GM23338 (cell line): ENCODE data around the gene COL8A2.

Source experiments
- CREB1 ChIP-seq: fragments of 250-450 bp; sonication (Bioruptor Pico); IDR thresholded peaks from 2 replicates; pipeline ENCODE4 v1.5.0; 2020; ENCODE audit warnings: low read depth, mild to moderate bottlenecking, moderate library complexity
- EZH2 ChIP-seq: fragments of 200-600 bp; sonication (generic); IDR thresholded peaks from one replicate; pipeline ENCODE4 v1.8.0; 2017; ENCODE audit warnings: antibody characterized with exemption, mild to moderate bottlenecking, low read depth; ENCODE audit not compliant: unreplicated experiment
- EZH2phosphoT487 ChIP-seq: fragments of 200-600 bp; sonication (generic); IDR thresholded peaks from one replicate; pipeline ENCODE4 v1.8.1; 2018; ENCODE audit warnings: antibody characterized with exemption; ENCODE audit not compliant: unreplicated experiment
- JUNB ChIP-seq: IDR thresholded peaks from one replicate; pipeline ENCODE4 v1.6.1; 2016; ENCODE audit warnings: antibody characterized with exemption; ENCODE audit not compliant: unreplicated experiment
- POLR2AphosphoS5 ChIP-seq: IDR thresholded peaks from 2 replicates; pipeline ENCODE4 v1.6.1; 2016; ENCODE audit warnings: antibody characterized with exemption, low read depth
- REST ChIP-seq: IDR thresholded peaks from one replicate; pipeline ENCODE4 v1.6.1; 2018; ENCODE audit warnings: antibody characterized with exemption; ENCODE audit not compliant: unreplicated experiment
- ZNF462 ChIP-seq: fragments of 250-450 bp; sonication (Bioruptor Pico); IDR thresholded peaks from 2 replicates; pipeline ENCODE4 v1.5.0; 2020; ENCODE audit warnings: mild to moderate bottlenecking, moderate library complexity
- TF ChIP-seq, protein P1 (sequence below), 2 experiments: fragments of 200-600 bp in 1 of 2; sonication (generic) in 1 of 2; conservative IDR thresholded peaks; 2 replicates each; pipeline versions ENCODE4 v1.5.1 to v1.6.1; 2016 to 2017; ENCODE audit warnings: antibody characterized with exemption in 2 of 2, low read depth in 2 of 2, mild to moderate bottlenecking in 2 of 2, moderate library complexity in 1 of 2

GRCh38 chr1:36076979-36077573 lies 47.9 kb downstream of the COL8A2 start:
- TF ChIP-seq, protein P1, sequence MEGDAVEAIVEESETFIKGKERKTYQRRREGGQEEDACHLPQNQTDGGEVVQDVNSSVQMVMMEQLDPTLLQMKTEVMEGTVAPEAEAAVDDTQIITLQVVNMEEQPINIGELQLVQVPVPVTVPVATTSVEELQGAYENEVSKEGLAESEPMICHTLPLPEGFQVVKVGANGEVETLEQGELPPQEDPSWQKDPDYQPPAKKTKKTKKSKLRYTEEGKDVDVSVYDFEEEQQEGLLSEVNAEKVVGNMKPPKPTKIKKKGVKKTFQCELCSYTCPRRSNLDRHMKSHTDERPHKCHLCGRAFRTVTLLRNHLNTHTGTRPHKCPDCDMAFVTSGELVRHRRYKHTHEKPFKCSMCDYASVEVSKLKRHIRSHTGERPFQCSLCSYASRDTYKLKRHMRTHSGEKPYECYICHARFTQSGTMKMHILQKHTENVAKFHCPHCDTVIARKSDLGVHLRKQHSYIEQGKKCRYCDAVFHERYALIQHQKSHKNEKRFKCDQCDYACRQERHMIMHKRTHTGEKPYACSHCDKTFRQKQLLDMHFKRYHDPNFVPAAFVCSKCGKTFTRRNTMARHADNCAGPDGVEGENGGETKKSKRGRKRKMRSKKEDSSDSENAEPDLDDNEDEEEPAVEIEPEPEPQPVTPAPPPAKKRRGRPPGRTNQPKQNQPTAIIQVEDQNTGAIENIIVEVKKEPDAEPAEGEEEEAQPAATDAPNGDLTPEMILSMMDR (conservative IDR thresholded peaks at IDR 0.05; ENCODE audit: low read depth in 2 of 2) = no peak
- TF ChIP-seq POLR2AphosphoS5 (no peak), EZH2 (no peak), EZH2phosphoT487 (no peak), REST (no peak), ZNF462 (CRISPR knock-in tag) (no peak), JUNB (no peak), CREB1 (no peak)
